GM19351 (cell line): ENCODE results near the gene PTHLH.

Experiments used
- ATAC-seq: cut with Tn5 transposase; IDR thresholded peaks from one replicate; pipeline ENCODE4 v1.9.1; 2021; ENCODE audit warnings: mild to moderate bottlenecking, moderate library complexity; ENCODE audit not compliant: unreplicated experiment

The PTHLH gene

GRCh38 chr12:27975222-27976136, 2.9 kb upstream of the PTHLH start:
- ATAC-seq: no peak

- no peak for ATAC-seq
Observed at GRCh38 chr12:27974735-27975221, 2.2 kb upstream of the PTHLH start.

GRCh38 chr12:27973487-27973890, 956 bp upstream of the PTHLH start:
- ATAC-seq: no peak

GRCh38 chr12:27971606-27972005, 927 bp downstream of the PTHLH start:
- ATAC-seq: no peak

- ATAC-seq: no peak
Observed at GRCh38 chr12:27971121-27971489, 1.4 kb downstream of the PTHLH start.

- no peak for ATAC-seq
Observed at GRCh38 chr12:27970401-27971120, 2.0 kb downstream of the PTHLH start.

GRCh38 chr12:27969624-27970400, 2.7 kb downstream of the PTHLH start:
- ATAC-seq: peak; percentile 78

GRCh38 chr12:27968972-27969623, 3.4 kb downstream of the PTHLH start:
- no peak for ATAC-seq

- ATAC-seq: no peak
Observed at GRCh38 chr12:27967551-27968054, 4.9 kb downstream of the PTHLH start.

GRCh38 chr12:27966870-27967269, 5.7 kb downstream of the PTHLH start:
- ATAC-seq: peak; percentile 30

- no peak for ATAC-seq
Observed at GRCh38 chr12:27965966-27966365, 6.6 kb downstream of the PTHLH start.

- ATAC-seq: no peak
Observed at GRCh38 chr12:27965411-27965810, 7.1 kb downstream of the PTHLH start.

GRCh38 chr12:27964123-27964522, 8.4 kb downstream of the PTHLH start:
- ATAC-seq: no peak

- ATAC-seq: no peak
Observed at GRCh38 chr12:27960821-27961220, 11.7 kb downstream of the PTHLH start.

GRCh38 chr12:27958675-27959074, 13.9 kb downstream of the PTHLH start:
- ATAC-seq: no peak

GRCh38 chr12:27957366-27957765, 15.2 kb downstream of the PTHLH start:
- no peak for ATAC-seq

- ATAC-seq: no peak
Observed at GRCh38 chr12:27953817-27954216, 18.7 kb downstream of the PTHLH start.

GRCh38 chr12:27953348-27953747, 19.2 kb downstream of the PTHLH start:
- ATAC-seq: no peak

GRCh38 chr12:27952510-27952909, 20.0 kb downstream of the PTHLH start:
- no peak for ATAC-seq

- no peak for ATAC-seq
Observed at GRCh38 chr12:27951898-27952297, 20.6 kb downstream of the PTHLH start.
